Uterus (tissue), 4 donors: ENCODE results near the gene PSMD2. TPM values are rescaled to one million over a fixed set of nuclear protein-coding genes. Genes with fewer than 3 reads are reported as not detected.
A peak's percentile ranks its signal among the peaks of the same experiment; 100 is the strongest.

Experiments used
- DNase-seq, 2 donors: peaks; one replicate each; pipeline ENCODE4 v3.0.0-alpha.2; 2019 to 2020
- H3K27ac ChIP-seq, 2 donors: fragments of 200-600 bp; sonication (generic); 1 replicate in 1 of 2; 2 replicates in 1 of 2; pipeline ENCODE4 v1.5.1; 2016 to 2018
- H3K27me3 ChIP-seq, 2 donors: fragments of 200-600 bp; sonication (generic); one replicate each; pipeline ENCODE4 v1.5.1; 2018 to 2019; ENCODE audit warnings: control low read depth in 1 of 2
- H3K36me3 ChIP-seq, 2 donors: fragments of 200-600 bp; sonication (generic); one replicate each; pipeline ENCODE4 v1.5.1; 2019; ENCODE audit warnings: control low read depth in 1 of 2
- H3K4me1 ChIP-seq, 2 donors: fragments of 200-600 bp; sonication (generic); one replicate each; pipeline ENCODE4 v1.5.1; 2018 to 2019; ENCODE audit warnings: control low read depth in 1 of 2
- H3K4me3 ChIP-seq, 2 donors: fragments of 200-600 bp; sonication (generic); 1 replicate in 1 of 2; 2 replicates in 1 of 2; pipeline ENCODE4 v1.5.1; 2018 to 2019; ENCODE audit warnings: mild to moderate bottlenecking in 1 of 2
- H3K9me3 ChIP-seq, 2 donors: fragments of 200-600 bp; sonication (generic); one replicate each; pipeline ENCODE4 v1.5.1; 2019; ENCODE audit warnings: control low read depth in 1 of 2
- CTCF ChIP-seq, 4 experiments: fragments of 200-600 bp in 2 of 4; fragments of 450-650 bp in 2 of 4; sonication (generic) in 2 of 4; IDR thresholded peaks; one replicate each; pipeline ENCODE4 v1.5.1; 2016 to 2019; ENCODE audit warnings: antibody characterized with exemption in 4 of 4, mild to moderate bottlenecking in 2 of 4, moderate library complexity in 1 of 4
- POLR2A ChIP-seq, 2 donors: fragments of 450-650 bp; IDR thresholded peaks; one replicate each; pipeline ENCODE4 v1.6.1; 2016; ENCODE audit warnings: antibody characterized with exemption in 2 of 2, mild to moderate bottlenecking in 1 of 2, moderate library complexity in 1 of 2
- intact Hi-C: fragments of 100-400 bp; cut with DNase I; formaldehyde crosslinking; loops from one replicate; pipeline ENCODE4 v1.15.1; 2023; ENCODE audit warnings: low total_unique reads
- total RNA-seq, 4 donors: library from RNA; depleted of rRNA in 3 of 4; stranded (reverse); fragments of >200 nt in 3 of 4; gene quantifications; one replicate each; pipeline versions ENCODE4 v1.1.0 to v1.2.4, GENCODE V29; 2014 to 2023
- donor health status: DM: yes; HTN: yes; CAD: no.

The PSMD2 gene
- total RNA-seq: 100 to 1,000 TPM; 117 to 275 (median 147) TPM

GRCh38 chr3:184298759-184299487 is at the start of gene PSMD2:
TSS of gene PSMD2 (plus strand) at chr3:184299241. CDS start at chr3:184299267, 26 bp downstream.
- H3K27ac ChIP-seq: peak within 1 kb of the TSS; percentile 83 to 90
- peak in 1 of 4 experiments; percentile 12 for TF ChIP-seq CTCF (IDR thresholded peaks at IDR 0.05)
- TF ChIP-seq POLR2A (IDR thresholded peaks at IDR 0.05): peak; percentile 51 to 84
- H3K4me1 ChIP-seq: peaks cover 0 to 5% of the 10 kb centered on the region in 2 donors
- no peaks in the 10 kb centered on the region for H3K9me3 ChIP-seq
- DNase-seq: peak; percentile 98
- intact Hi-C loops: no loop called here
- H3K27me3 ChIP-seq: no peaks in the 10 kb centered on the region
- no peaks in the 10 kb centered on the region for H3K36me3 ChIP-seq
- H3K4me3 ChIP-seq: peak within 1 kb of the TSS; percentile 82 to 94

- Histone ChIP-seq H3K27ac (peak within 1 kb of the TSS; percentile 79 to 84), H3K27me3 (no peaks in the 10 kb centered on the region), H3K4me3 (peak within 1 kb of the TSS; percentile 76 to 97), H3K9me3 (no peaks in the 10 kb centered on the region), H3K36me3 (no peaks in the 10 kb centered on the region), H3K4me1 (no peaks in the 10 kb centered on the region)
- intact Hi-C loops: loop anchor here (5.0 kb wide), 1 partner anchor 117 kb away; no protein-coding TSS in a partner anchor
- TF ChIP-seq POLR2A (IDR thresholded peaks at IDR 0.05) (no peak), CTCF (IDR thresholded peaks at IDR 0.05) (peak; percentile 40 to 63 (median 48))
- DNase-seq: peak; percentile 96
Observed at GRCh38 chr3:184249412-184250166, 49.5 kb upstream of the PSMD2 start, which contains the start of gene EEF1AKMT4. TSS of gene EEF1AKMT4 (plus strand) at chr3:184249672. CDS start at chr3:184249695, 23 bp downstream.

- Histone ChIP-seq H3K36me3 (no peaks in the 10 kb centered on the region), H3K4me3 (peak overlapping the region; percentile 76 to 97), H3K27me3 (no peaks in the 10 kb centered on the region), H3K9me3 (no peaks in the 10 kb centered on the region), H3K27ac (peak overlapping the region in 1 of 2 donors; percentile 64), H3K4me1 (no peaks in the 10 kb centered on the region)
- intact Hi-C loops: no loop called here
- peak; percentile 75 to 80 for DNase-seq
- TF ChIP-seq CTCF (IDR thresholded peaks at IDR 0.05) (peak; percentile 73 to 81 (median 77)), POLR2A (IDR thresholded peaks at IDR 0.05) (no peak)
Observed at GRCh38 chr3:184250167-184250828, 48.7 kb upstream of the PSMD2 start.

GRCh38 chr3:184255291-184256039 is 43.6 kb upstream of the PSMD2 start:
- no peak for DNase-seq
- intact Hi-C loops: no loop called here
- H3K36me3 ChIP-seq: no peaks in the 10 kb centered on the region
- no peak overlapping the region for H3K27ac ChIP-seq
- peaks cover 0 to 9% of the 10 kb centered on the region in 2 donors for H3K4me1 ChIP-seq
- no peak overlapping the region for H3K4me3 ChIP-seq
- H3K9me3 ChIP-seq: no peaks in the 10 kb centered on the region
- peaks cover 0 to 5% of the 10 kb centered on the region in 2 donors for H3K27me3 ChIP-seq
- TF ChIP-seq CTCF (IDR thresholded peaks at IDR 0.05): no peak
- TF ChIP-seq POLR2A (IDR thresholded peaks at IDR 0.05): no peak
